MM.1S (cell line): ENCODE measurements around the gene TRIM42.

ENCODE experiments used
- EZH2phosphoT487 ChIP-seq: fragments of 300-600 bp; sonication (generic); IDR thresholded peaks from 2 replicates; pipeline ENCODE4 v1.6.1; 2018; ENCODE audit warnings: antibody characterized with exemption, low read length
- TF ChIP-seq, protein P1 (sequence below): fragments of 300-600 bp; sonication (generic); IDR thresholded peaks from 2 replicates; pipeline ENCODE4 v1.5.1; 2016; ENCODE audit warnings: antibody characterized with exemption, low read length, mixed read lengths

DNA sequence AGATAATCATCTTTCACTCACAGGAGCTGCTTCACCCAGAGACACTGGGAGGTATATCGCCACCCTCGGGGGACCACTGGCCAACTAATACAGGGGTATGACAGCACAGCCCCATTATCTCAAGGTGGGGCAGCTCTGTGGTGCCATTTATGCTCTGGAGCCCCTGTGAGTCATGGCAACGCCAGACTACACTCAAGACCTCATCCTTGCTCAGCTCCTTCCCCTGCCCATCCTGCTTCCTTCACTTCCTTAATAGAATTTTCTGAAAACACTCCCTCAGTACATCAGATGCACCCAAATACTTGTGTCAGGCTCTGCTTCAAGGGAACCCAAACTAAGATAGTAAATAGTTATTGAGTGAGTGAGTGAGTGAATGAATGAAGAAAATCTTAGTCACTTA, 45.7 kb downstream of the TRIM42 start:
- TF ChIP-seq EZH2phosphoT487 = no peak
- TF ChIP-seq, protein P1, sequence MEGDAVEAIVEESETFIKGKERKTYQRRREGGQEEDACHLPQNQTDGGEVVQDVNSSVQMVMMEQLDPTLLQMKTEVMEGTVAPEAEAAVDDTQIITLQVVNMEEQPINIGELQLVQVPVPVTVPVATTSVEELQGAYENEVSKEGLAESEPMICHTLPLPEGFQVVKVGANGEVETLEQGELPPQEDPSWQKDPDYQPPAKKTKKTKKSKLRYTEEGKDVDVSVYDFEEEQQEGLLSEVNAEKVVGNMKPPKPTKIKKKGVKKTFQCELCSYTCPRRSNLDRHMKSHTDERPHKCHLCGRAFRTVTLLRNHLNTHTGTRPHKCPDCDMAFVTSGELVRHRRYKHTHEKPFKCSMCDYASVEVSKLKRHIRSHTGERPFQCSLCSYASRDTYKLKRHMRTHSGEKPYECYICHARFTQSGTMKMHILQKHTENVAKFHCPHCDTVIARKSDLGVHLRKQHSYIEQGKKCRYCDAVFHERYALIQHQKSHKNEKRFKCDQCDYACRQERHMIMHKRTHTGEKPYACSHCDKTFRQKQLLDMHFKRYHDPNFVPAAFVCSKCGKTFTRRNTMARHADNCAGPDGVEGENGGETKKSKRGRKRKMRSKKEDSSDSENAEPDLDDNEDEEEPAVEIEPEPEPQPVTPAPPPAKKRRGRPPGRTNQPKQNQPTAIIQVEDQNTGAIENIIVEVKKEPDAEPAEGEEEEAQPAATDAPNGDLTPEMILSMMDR = no peak
